Thyroid gland (tissue), 4 donors: ENCODE results near the gene NTN5. TPM values are rescaled to one million over a fixed set of nuclear protein-coding genes. Genes with fewer than 3 reads are reported as not detected.

ENCODE experiments used
- DNase-seq, 2 donors: peaks; one replicate each; pipeline ENCODE4 v3.0.0-alpha.2; 2019
- H3K27ac ChIP-seq, 3 donors: fragments of 200-600 bp; sonication (generic); 1 replicate in 2 of 3; 2 replicates in 1 of 3; pipeline ENCODE4 v1.5.1; 2016 to 2019; ENCODE audit warnings: mild to moderate bottlenecking in 1 of 3, moderate library complexity in 1 of 3
- H3K27me3 ChIP-seq: fragments of 200-600 bp; sonication (generic); one replicate; pipeline ENCODE4 v1.5.1; 2019
- H3K36me3 ChIP-seq, 2 donors: fragments of 200-600 bp; sonication (generic); one replicate each; pipeline ENCODE4 v1.5.1; 2016 to 2019
- H3K4me1 ChIP-seq, 2 donors: fragments of 200-600 bp; sonication (generic); one replicate each; pipeline ENCODE4 v1.5.1; 2017 to 2019
- H3K4me3 ChIP-seq, 3 donors: fragments of 200-600 bp; sonication (generic); replicated peaks in 1 of 3; 1 replicate in 2 of 3; 2 replicates in 1 of 3; pipeline ENCODE4 v1.5.1; 2016; ENCODE audit warnings: mild to moderate bottlenecking in 1 of 3
- H3K9me3 ChIP-seq: fragments of 200-600 bp; sonication (generic); one replicate; pipeline ENCODE4 v1.5.1; 2017
- CTCF ChIP-seq, 6 experiments: fragments of 200-600 bp in 3 of 6; fragments of 450-650 bp in 3 of 6; sonication (generic) in 3 of 6; IDR thresholded peaks; one replicate each; pipeline ENCODE4 v1.5.1; 2016 to 2019; ENCODE audit warnings: antibody characterized with exemption in 6 of 6, mild to moderate bottlenecking in 2 of 6, inconsistent platforms in 1 of 6, moderate library complexity in 1 of 6
- POLR2A ChIP-seq, 2 donors: fragments of 450-650 bp; IDR thresholded peaks; one replicate each; pipeline ENCODE4 v1.6.1; 2017; ENCODE audit warnings: antibody characterized with exemption in 2 of 2, mild to moderate bottlenecking in 2 of 2, moderate library complexity in 1 of 2
- WGBS, 2 donors: methylation state at CpG; one replicate each; pipeline ENCODE4 v1.1.5; 2017; 5-methylcytosine and 5-hydroxymethylcytosine counted together
- intact Hi-C: fragments of 100-400 bp; cut with DNase I; formaldehyde crosslinking; loops from one replicate; pipeline ENCODE4 v1.15.1; 2023
- total RNA-seq, 4 donors: library from RNA; depleted of rRNA; stranded (reverse); fragments of >200 nt; gene quantifications; one replicate each; pipeline ENCODE4 v1.2.3, GENCODE V29; 2016

The NTN5 gene
- total RNA-seq, 4 donors from 2014 or later, result 0.45 to 1.2 (median 0.78) TPM; not detected in 1

- intact Hi-C loops, result no loop called here
- H3K4me1 ChIP-seq, result peaks cover 0 to under 1% of the 10 kb centered on the region in 2 donors
- TF ChIP-seq CTCF (IDR thresholded peaks at IDR 0.05) (no peak), POLR2A (IDR thresholded peaks at IDR 0.05) (no peak)
- H3K27ac ChIP-seq, result no peak overlapping the region
- 93 to 97% methylated on average over 20 to 26 of the region's 26 CpGs for WGBS, 2 donors
- H3K36me3 ChIP-seq, result no peaks in the 10 kb centered on the region
- no peaks in the 10 kb centered on the region for H3K27me3 ChIP-seq
- H3K4me3 ChIP-seq, result no peak overlapping the region
- no peaks in the 10 kb centered on the region for H3K9me3 ChIP-seq
- no peak for DNase-seq
These were observed 2.7 kb downstream of the NTN5 start for GRCh38 chr19:48669903-48670668.

- WGBS, 2 donors, result 87 to 98% methylated on average over 2 of the region's 2 CpGs
These were observed 4.1 kb downstream of the NTN5 start for GRCh38 chr19:48668761-48669160.

GRCh38 chr19:48668332-48668731 is 4.5 kb downstream of the NTN5 start:
- TF ChIP-seq CTCF (IDR thresholded peaks at IDR 0.05), result no peak
- no peak for TF ChIP-seq POLR2A (IDR thresholded peaks at IDR 0.05)
- H3K4me3 ChIP-seq, result no peak overlapping the region
- H3K36me3 ChIP-seq, result no peaks in the 10 kb centered on the region
- H3K27ac ChIP-seq, result no peak overlapping the region
- H3K9me3 ChIP-seq, result no peaks in the 10 kb centered on the region
- intact Hi-C loops, result no loop called here
- no peak for DNase-seq
- H3K27me3 ChIP-seq, result no peaks in the 10 kb centered on the region
- WGBS, 2 donors, result 71 to 85% methylated on average over 3 of the region's 3 CpGs
- no peaks in the 10 kb centered on the region for H3K4me1 ChIP-seq

More at GRCh38 chr19:48668761-48669160, 4.1 kb downstream of the NTN5 start:
- no peak for TF ChIP-seq POLR2A (IDR thresholded peaks at IDR 0.05)
- TF ChIP-seq CTCF (IDR thresholded peaks at IDR 0.05), result no peak
- no peak overlapping the region for H3K4me3 ChIP-seq
- H3K4me1 ChIP-seq, result no peaks in the 10 kb centered on the region
- no peaks in the 10 kb centered on the region for H3K27me3 ChIP-seq
- H3K9me3 ChIP-seq, result no peaks in the 10 kb centered on the region
- DNase-seq, result no peak
- intact Hi-C loops, result no loop called here
- H3K27ac ChIP-seq, result no peak overlapping the region
- no peaks in the 10 kb centered on the region for H3K36me3 ChIP-seq

GRCh38 chr19:48665786-48666185 is 7.0 kb downstream of the NTN5 start:
- intact Hi-C loops, result loop anchor here (2.0 kb wide), 1 partner anchor 39 kb away; no protein-coding TSS in a partner anchor
- TF ChIP-seq CTCF (IDR thresholded peaks at IDR 0.05) (no peak), POLR2A (IDR thresholded peaks at IDR 0.05) (no peak)
- Histone ChIP-seq H3K9me3 (no peaks in the 10 kb centered on the region), H3K4me3 (no peak overlapping the region), H3K4me1 (peaks cover 0 to 3% of the 10 kb centered on the region in 2 donors), H3K27me3 (no peaks in the 10 kb centered on the region), H3K27ac (no peak overlapping the region), H3K36me3 (no peaks in the 10 kb centered on the region)
- 91 to 93% methylated on average over 6 of the region's 6 CpGs for WGBS, 2 donors
- no peak for DNase-seq

GRCh38 chr19:48664476-48664875 is 8.3 kb downstream of the NTN5 start:
- H3K36me3 ChIP-seq, result no peaks in the 10 kb centered on the region
- H3K4me3 ChIP-seq, result no peak overlapping the region
- intact Hi-C loops, result no loop called here
- H3K27ac ChIP-seq, result no peak overlapping the region
- H3K9me3 ChIP-seq, result no peaks in the 10 kb centered on the region
- H3K27me3 ChIP-seq, result no peaks in the 10 kb centered on the region
- TF ChIP-seq POLR2A (IDR thresholded peaks at IDR 0.05) (no peak), CTCF (IDR thresholded peaks at IDR 0.05) (no peak)
- peaks cover 0 to 3% of the 10 kb centered on the region in 2 donors for H3K4me1 ChIP-seq
- 76 to 88% methylated on average over 3 to 9 of the region's 14 CpGs for WGBS, 2 donors
- no peak for DNase-seq
